Peyer's patch (tissue), 4 donors: Measurements from ENCODE around the gene CGN.

Experiments
- POLR2A ChIP-seq, 2 donors: fragments of 450-650 bp; IDR thresholded peaks; one replicate each; pipeline ENCODE4 v1.5.1; 2017; ENCODE audit warnings: antibody characterized with exemption in 2 of 2, mild to moderate bottlenecking in 2 of 2, moderate library complexity in 2 of 2
- TF ChIP-seq, protein P1 (sequence below), 6 experiments: fragments of 450-650 bp in 4 of 6; fragments of 200-600 bp in 2 of 6; sonication (generic) in 1 of 6; IDR thresholded peaks; one replicate each; pipeline ENCODE4 v1.5.1; 2017 to 2019; ENCODE audit warnings: antibody characterized with exemption in 6 of 6, mild to moderate bottlenecking in 3 of 6, moderate library complexity in 1 of 6

DNA sequence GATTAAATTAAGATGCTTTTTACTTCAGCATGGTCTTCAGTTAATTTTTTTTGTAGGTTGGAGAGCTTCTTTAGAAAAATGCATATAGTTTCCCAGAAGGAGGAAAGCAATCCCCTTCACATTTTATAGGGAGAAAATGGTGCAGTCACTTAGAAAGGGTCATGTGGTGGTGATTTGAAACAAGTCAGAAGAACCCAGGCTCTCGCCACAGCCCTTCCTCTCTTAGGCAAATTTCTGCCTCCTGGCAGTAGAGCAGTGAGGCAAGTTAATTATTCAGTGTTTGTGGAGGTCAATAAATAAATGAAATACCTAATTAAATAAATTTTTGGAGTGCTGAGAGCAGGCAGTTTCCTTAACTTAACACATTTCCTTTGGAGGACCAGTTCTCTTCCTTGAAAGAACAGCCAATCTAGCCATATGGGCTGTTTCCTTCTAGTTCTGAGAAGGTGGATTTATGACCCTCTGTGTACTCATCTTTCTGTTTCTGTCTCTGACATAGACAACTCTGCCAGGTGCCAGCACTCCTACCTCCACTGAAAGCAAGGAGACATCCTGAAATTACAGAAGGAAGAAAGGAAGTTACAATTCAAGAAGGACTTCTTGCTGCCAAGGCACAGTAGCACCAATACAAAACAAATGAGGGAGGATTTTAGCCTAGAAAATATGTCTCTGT, 32.9 kb upstream of the CGN start:
- TF ChIP-seq, protein P1, sequence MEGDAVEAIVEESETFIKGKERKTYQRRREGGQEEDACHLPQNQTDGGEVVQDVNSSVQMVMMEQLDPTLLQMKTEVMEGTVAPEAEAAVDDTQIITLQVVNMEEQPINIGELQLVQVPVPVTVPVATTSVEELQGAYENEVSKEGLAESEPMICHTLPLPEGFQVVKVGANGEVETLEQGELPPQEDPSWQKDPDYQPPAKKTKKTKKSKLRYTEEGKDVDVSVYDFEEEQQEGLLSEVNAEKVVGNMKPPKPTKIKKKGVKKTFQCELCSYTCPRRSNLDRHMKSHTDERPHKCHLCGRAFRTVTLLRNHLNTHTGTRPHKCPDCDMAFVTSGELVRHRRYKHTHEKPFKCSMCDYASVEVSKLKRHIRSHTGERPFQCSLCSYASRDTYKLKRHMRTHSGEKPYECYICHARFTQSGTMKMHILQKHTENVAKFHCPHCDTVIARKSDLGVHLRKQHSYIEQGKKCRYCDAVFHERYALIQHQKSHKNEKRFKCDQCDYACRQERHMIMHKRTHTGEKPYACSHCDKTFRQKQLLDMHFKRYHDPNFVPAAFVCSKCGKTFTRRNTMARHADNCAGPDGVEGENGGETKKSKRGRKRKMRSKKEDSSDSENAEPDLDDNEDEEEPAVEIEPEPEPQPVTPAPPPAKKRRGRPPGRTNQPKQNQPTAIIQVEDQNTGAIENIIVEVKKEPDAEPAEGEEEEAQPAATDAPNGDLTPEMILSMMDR (IDR thresholded peaks at IDR 0.05), result no peak
- TF ChIP-seq POLR2A (IDR thresholded peaks at IDR 0.05), result no peak
